ENCODE results near the gene MSH3. TPM values are rescaled to one million over a fixed set of nuclear protein-coding genes. Genes with fewer than 3 reads are reported as not detected.

MSH3 gene
- total and polyA plus RNA-seq, 2 of the 8 experiments (the other 6 are each of a cell fraction or from before 2014, with no cell fraction given) = 3.6 to 22.6 TPM

DNA sequence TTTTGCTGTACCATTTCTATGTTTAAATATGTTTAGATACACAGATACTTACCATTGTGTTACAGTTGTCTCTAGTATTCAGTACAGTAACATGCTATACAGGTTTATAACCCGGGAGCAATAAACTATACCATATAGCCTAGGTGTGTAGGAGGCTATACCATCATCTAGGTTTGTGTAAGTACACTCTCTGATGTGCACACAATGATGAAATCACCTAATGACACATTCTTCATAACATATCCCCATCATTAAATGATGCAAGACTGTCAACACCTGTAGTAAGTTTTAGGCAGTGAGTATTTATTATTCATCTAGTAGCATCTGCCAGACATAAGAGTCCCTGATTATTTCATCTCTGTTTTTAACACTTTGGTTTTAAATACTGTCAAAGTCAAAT lies 7.7 kb downstream of the MSH3 start:
- Histone ChIP-seq H3K79me2 (ENCODE audit: control insufficient read depth in 1 of 2, insufficient read depth in 2 of 2, low read length in 2 of 2) (peaks cover 0 to 14% of the 10 kb centered on the region in 2 experiments; a peak in 2 of 4 replicates), H4K5ac (ENCODE audit: insufficient read length, low read depth, low read length) (no peak overlapping the region), H3K18ac (ENCODE audit: extremely low read depth, low read length) (no peak overlapping the region), H2BK20ac (ENCODE audit: low read length) (no peak overlapping the region), H3K23me2 (ENCODE audit: low read depth, low read length) (no peaks in the 10 kb centered on the region; the same call in 1 of the 2 replicates), H4K91ac (replicated peaks; ENCODE audit: insufficient read length, low read length) (no peak overlapping the region), H3K27ac (ENCODE audit: low read depth, low read length) (no peak overlapping the region), H3K79me1 (ENCODE audit: low read depth, low read length) (no peaks in the 10 kb centered on the region), H3K23ac (ENCODE audit: insufficient read length) (no peak overlapping the region), H2AFZ (ENCODE audit: low read length) (no peak overlapping the region), H3K4ac (replicated peaks; ENCODE audit: insufficient read length, low read depth, low read length) (no peak overlapping the region), H3K36me3 (ENCODE audit: control insufficient read depth in 2 of 4, insufficient read depth in 4 of 4, low read length in 3 of 4) (peaks cover 0 to 51% (median 28%) of the 10 kb centered on the region in 4 experiments; a peak in 6 of 8 replicates), H2AK5ac (ENCODE audit: low read depth, low read length) (no peak overlapping the region), H2BK15ac (ENCODE audit: low read length) (no peak overlapping the region), H3K9me3 (ENCODE audit: insufficient read depth in 2 of 2, low read depth in 1 of 2, low read length in 1 of 2) (0 out of 4 replicates have a peak, but pooled peaks cover 0 to 2% of the 10 kb centered on the region in 2 experiments), H3K4me1 (replicated peaks in 1 of 4; ENCODE audit: control insufficient read depth in 3 of 4, insufficient read depth in 4 of 4, low read length in 3 of 4) (no peaks in the 10 kb centered on the region), H3K14ac (ENCODE audit: insufficient read length) (no peak overlapping the region), H2BK12ac (ENCODE audit: low read depth, low read length) (no peak overlapping the region), H3K9ac (replicated peaks in 1 of 4; ENCODE audit: extremely low read depth in 1 of 4, low read depth in 3 of 4, low read length in 3 of 4) (no peak overlapping the region), H4K8ac (ENCODE audit: extremely low read depth, insufficient read depth, low read length) (no peak overlapping the region), H2BK120ac (replicated peaks; ENCODE audit: low read depth, low read length) (no peak overlapping the region), H4K20me1 (replicated peaks in 1 of 2; ENCODE audit: control insufficient read depth in 1 of 2, insufficient read depth in 2 of 2, low read length in 2 of 2) (no peaks in the 10 kb centered on the region), H3K56ac (replicated peaks; ENCODE audit: insufficient read length, low read depth, low read length) (no peak overlapping the region), H3K27me3 (replicated peaks in 1 of 4; ENCODE audit: control insufficient read depth in 3 of 4, extremely low read depth in 1 of 4, insufficient read depth in 3 of 4, low read length in 3 of 4) (no peaks in the 10 kb centered on the region), H2BK5ac (ENCODE audit: low read depth, low read length) (no peak overlapping the region), H3K4me2 (ENCODE audit: insufficient read depth in 1 of 2, low read depth in 2 of 2, low read length in 2 of 2) (no peak overlapping the region), H3K4me3 (ENCODE audit: extremely low read depth in 1 of 4, insufficient read depth in 2 of 4, low read depth in 3 of 4, low read length in 4 of 4) (no peak overlapping the region)
- DNase-seq (ENCODE audit: low read depth in 1 of 2, low spot score in 2 of 2) = no peak
- TF ChIP-seq, protein P1, sequence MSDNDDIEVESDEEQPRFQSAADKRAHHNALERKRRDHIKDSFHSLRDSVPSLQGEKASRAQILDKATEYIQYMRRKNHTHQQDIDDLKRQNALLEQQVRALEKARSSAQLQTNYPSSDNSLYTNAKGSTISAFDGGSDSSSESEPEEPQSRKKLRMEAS (IDR thresholded peaks at IDR 0.05) = no peak
- TF ChIP-seq PHF8 (conservative IDR thresholded peaks at IDR 0.05; ENCODE audit: low read depth, low read length) (no peak), JUN (IDR thresholded peaks at IDR 0.05; ENCODE audit: low read depth, low read length) (no peak), BCL11A (IDR thresholded peaks at IDR 0.05; ENCODE audit: low read depth in 2 of 2, low read length in 2 of 2) (no peak), SP1 (IDR thresholded peaks at IDR 0.05; ENCODE audit: low read depth, low read length) (no peak), ASH2L (IDR thresholded peaks at IDR 0.05; ENCODE audit: low read length) (no peak), SIN3A (conservative IDR thresholded peaks at IDR 0.05 in 1 of 2, IDR thresholded peaks at IDR 0.05 in 1 of 2; ENCODE audit: low read depth in 1 of 2, low read length in 2 of 2) (no peak), GABPA (IDR thresholded peaks at IDR 0.05; ENCODE audit: borderline replicate concordance, insufficient read depth, low read length) (no peak), SIX5 (IDR thresholded peaks at IDR 0.05; ENCODE audit: low read depth, low read length) (no peak)
- ChIA-PET CTCF (ENCODE audit: partially characterized antibody) (no interaction called here), POLR2A (ENCODE audit: partially characterized antibody) (no interaction called here)
- no peak for FAIRE-seq
- WGBS, 2 experiments (ENCODE audit: extremely low coverage in 1 of 2, insufficient coverage in 1 of 2, insufficient read length in 1 of 2, insufficient replicate concordance in 2 of 2, low coverage in 1 of 2, low lambda C conversion rate in 2 of 2, missing lambda C conversion rate in 1 of 2) = 100% methylated on average over 1 of the region's 1 CpG; no CpG with 5 or more reads in 1 of the 2 experiments

Measured in H1 (cell line).